GM18511 (cell line): ENCODE data around the gene MARCHF4.
"Not testable (repeated sequence)": the region's sequence is repeated elsewhere in the genome, so short reads cannot be mapped to it uniquely, and the experiment has no call there.

Experiments
- ATAC-seq: cut with Tn5 transposase; IDR thresholded peaks from one replicate; pipeline ENCODE4 v1.9.1; 2021; ENCODE audit warnings: mild to moderate bottlenecking, moderate library complexity; ENCODE audit not compliant: unreplicated experiment

Gene MARCHF4

GRCh38 chr2:216392945-216393840 is 20.9 kb upstream of the MARCHF4 start:
- no peak for ATAC-seq

GRCh38 chr2:216392018-216392562 is 19.8 kb upstream of the MARCHF4 start:
- no peak for ATAC-seq

GRCh38 chr2:216391401-216391800 is 19.1 kb upstream of the MARCHF4 start:
- ATAC-seq: no peak

GRCh38 chr2:216389570-216389969 is 17.3 kb upstream of the MARCHF4 start:
- no peak for ATAC-seq

- no peak for ATAC-seq
These were observed 16.0 kb upstream of the MARCHF4 start for GRCh38 chr2:216388046-216388884.

- ATAC-seq: no peak
These were observed 15.0 kb upstream of the MARCHF4 start for GRCh38 chr2:216387262-216387661.

- no peak for ATAC-seq
These were observed 13.2 kb upstream of the MARCHF4 start for GRCh38 chr2:216385478-216385877.

- not testable (repeated sequence) for ATAC-seq
These were observed 12.1 kb upstream of the MARCHF4 start for GRCh38 chr2:216384409-216384808.

GRCh38 chr2:216379977-216380376 is 7.7 kb upstream of the MARCHF4 start:
- ATAC-seq: no peak

GRCh38 chr2:216375286-216375685 is 3.0 kb upstream of the MARCHF4 start:
- no peak for ATAC-seq

GRCh38 chr2:216373896-216374295 is 1.6 kb upstream of the MARCHF4 start:
- ATAC-seq: no peak

GRCh38 chr2:216372761-216373291 is 543 bp upstream of the MARCHF4 start:
- ATAC-seq: no peak

GRCh38 chr2:216370961-216371712 is 1.1 kb downstream of the MARCHF4 start:
- no peak for ATAC-seq

- no peak for ATAC-seq
These were observed 2.5 kb downstream of the MARCHF4 start for GRCh38 chr2:216369821-216370220.

GRCh38 chr2:216366777-216367471 is 5.4 kb downstream of the MARCHF4 start:
- ATAC-seq: no peak

GRCh38 chr2:216365518-216365917 is 6.8 kb downstream of the MARCHF4 start:
- no peak for ATAC-seq

GRCh38 chr2:216363221-216363620 is 9.1 kb downstream of the MARCHF4 start:
- ATAC-seq: no peak

GRCh38 chr2:216362730-216363129 is 9.6 kb downstream of the MARCHF4 start:
- ATAC-seq: no peak

- no peak for ATAC-seq
These were observed 16.6 kb downstream of the MARCHF4 start for GRCh38 chr2:216355711-216356110.

- no peak for ATAC-seq
These were observed 18.0 kb downstream of the MARCHF4 start for GRCh38 chr2:216354306-216354705.
